ENCODE data around the gene GHR.

DNA sequence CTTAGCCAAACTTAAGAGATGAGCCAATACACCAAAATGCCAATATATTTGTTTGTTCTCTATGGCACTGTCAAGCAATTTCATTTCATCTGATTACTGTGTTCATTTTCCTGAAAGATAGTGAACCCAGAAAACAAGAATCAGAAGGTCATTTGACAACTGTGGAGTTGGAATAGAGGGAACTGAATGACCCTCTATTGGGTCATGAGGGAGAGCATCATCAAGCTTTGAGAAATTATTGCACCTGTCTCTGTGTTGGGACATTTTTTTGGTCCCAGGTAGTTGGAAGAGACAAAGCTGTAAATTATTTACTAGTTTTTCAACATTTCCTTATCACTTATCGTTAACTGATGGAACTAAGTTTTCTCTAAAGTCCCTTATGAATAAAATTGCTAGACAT, 129.4 kb downstream of the GHR start:
- TF ChIP-seq, protein P1, sequence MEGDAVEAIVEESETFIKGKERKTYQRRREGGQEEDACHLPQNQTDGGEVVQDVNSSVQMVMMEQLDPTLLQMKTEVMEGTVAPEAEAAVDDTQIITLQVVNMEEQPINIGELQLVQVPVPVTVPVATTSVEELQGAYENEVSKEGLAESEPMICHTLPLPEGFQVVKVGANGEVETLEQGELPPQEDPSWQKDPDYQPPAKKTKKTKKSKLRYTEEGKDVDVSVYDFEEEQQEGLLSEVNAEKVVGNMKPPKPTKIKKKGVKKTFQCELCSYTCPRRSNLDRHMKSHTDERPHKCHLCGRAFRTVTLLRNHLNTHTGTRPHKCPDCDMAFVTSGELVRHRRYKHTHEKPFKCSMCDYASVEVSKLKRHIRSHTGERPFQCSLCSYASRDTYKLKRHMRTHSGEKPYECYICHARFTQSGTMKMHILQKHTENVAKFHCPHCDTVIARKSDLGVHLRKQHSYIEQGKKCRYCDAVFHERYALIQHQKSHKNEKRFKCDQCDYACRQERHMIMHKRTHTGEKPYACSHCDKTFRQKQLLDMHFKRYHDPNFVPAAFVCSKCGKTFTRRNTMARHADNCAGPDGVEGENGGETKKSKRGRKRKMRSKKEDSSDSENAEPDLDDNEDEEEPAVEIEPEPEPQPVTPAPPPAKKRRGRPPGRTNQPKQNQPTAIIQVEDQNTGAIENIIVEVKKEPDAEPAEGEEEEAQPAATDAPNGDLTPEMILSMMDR (conservative IDR thresholded peaks at IDR 0.05; ENCODE audit: low read length) = no peak
- no peak for TF ChIP-seq EZH2phosphoT487 (IDR thresholded peaks at IDR 0.05; ENCODE audit: borderline replicate concordance)

Measured in Loucy (cell line).